ENCODE results near the gene MRPL40.

MRPL40 gene

DNA sequence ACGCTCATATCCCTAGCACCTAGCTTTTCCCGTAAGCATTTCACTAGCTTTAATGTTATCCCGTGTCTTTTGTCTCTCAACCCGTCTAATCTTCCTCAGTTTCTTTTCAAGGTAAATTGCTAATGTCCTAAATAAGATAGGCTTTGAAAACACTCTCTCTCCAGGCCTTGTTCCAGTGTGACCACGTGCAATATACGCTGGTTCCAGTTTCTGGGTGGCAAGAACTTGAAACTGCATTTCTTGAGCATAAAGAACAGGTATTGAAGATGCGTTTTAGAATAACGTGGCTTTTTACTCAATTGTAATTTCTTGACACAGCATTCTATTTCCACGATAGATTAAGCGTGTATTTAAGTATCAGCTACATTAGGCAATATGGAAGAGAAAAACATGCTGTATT, 48.4 kb downstream of the MRPL40 start:
- DNase-seq (ENCODE audit: low read depth in 1 of 2, low spot score in 1 of 2) = no peak

DNA sequence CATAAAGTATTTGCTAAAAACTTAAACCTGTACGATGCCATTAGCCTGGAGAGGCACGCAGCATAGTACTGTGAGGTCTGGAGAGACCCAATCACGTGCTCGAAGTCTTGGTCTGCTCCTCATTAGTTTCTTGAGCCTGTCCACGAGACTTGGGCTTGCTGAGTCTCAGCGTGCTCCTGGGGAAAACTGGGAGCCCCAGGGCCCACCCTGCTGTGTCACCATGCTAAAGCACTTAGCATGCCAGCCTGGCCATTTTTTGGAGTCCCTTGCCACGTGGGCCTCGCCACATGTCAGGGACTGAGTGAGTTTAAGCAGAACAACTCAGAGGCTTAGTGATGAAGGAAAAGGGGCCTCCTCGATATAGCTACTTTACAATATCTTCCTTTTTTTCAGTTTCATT, 50.0 kb downstream of the MRPL40 start:
- no peak for DNase-seq (ENCODE audit: low read depth in 1 of 2, low spot score in 1 of 2)

DNA sequence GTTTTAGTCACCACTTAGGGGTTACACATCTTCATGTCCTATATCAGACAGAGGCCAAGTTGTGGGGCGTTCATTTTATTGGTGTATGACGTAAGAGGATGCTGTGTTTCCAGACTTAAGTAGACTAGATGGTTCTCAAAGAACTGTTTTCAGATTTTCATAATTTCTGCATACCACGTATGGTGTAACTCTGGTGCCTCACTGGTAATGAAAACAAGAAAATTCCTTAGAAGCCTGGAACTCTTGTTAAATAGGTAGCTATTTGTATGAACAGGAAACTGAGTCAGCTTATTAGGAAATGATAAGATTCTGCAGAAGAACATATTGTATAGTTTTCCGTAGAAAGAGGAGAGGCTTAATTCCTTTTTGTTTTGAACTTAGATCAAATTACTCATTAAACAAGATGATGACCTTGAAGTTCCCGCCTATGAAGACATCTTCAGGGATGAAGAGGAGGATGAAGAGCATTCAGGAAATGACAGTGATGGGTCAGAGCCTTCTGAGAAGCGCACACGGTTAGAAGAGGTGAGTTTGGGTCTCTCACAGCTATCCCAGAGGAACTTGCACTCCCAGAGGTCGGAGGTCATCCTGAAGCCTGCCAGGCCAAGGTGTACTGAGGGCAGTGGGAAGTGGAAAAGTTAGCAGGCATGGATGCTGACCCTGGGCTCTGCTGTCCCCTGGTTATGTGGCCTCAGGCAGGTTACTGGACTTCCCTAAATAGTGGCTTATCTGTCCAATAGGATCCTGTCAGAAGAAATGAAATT, 51.3 kb downstream of the MRPL40 start:
- no peak for DNase-seq (ENCODE audit: low read depth in 1 of 2, low spot score in 1 of 2)
